Stomach (tissue), 9 donors: ENCODE results near the gene RIMBP2. TPM values are rescaled to one million over a fixed set of nuclear protein-coding genes. Genes with fewer than 3 reads are reported as not detected.

Source experiments
- DNase-seq, 2 donors: peaks; one replicate each; pipeline versions ENCODE4 v3.0.0 to v3.0.0-alpha.2; 2013 to 2019
- H3K27ac ChIP-seq, 5 donors: fragments of 200-600 bp in 4 of 5; sonication (generic) in 4 of 5; one replicate each; pipeline ENCODE4 v1.5.1; 2013 to 2019; ENCODE audit warnings: mild to moderate bottlenecking in 1 of 5, moderate library complexity in 1 of 5
- H3K27me3 ChIP-seq, 3 donors: fragments of 200-600 bp; sonication (generic); one replicate each; pipeline ENCODE4 v1.5.1; 2017 to 2019; ENCODE audit warnings: mixed run types in 1 of 3
- H3K36me3 ChIP-seq, 4 donors: fragments of 200-600 bp; sonication (generic); 1 replicate in 3 of 4; 2 replicates in 1 of 4; pipeline ENCODE4 v1.5.1; 2016 to 2019
- H3K4me1 ChIP-seq, 4 donors: fragments of 200-600 bp; sonication (generic); one replicate each; pipeline ENCODE4 v1.5.1; 2016 to 2019
- H3K4me3 ChIP-seq, 4 donors: fragments of 200-600 bp; sonication (generic) in 3 of 4; one replicate each; pipeline ENCODE4 v1.5.1; 2016 to 2019; ENCODE audit warnings: mild to moderate bottlenecking in 1 of 4
- H3K9me3 ChIP-seq, 4 donors: fragments of 200-600 bp; sonication (generic); one replicate each; pipeline ENCODE4 v1.5.1; 2016 to 2019
- CTCF ChIP-seq, 7 experiments: fragments of 450-650 bp in 4 of 7; fragments of 200-600 bp in 3 of 7; sonication (generic) in 3 of 7; IDR thresholded peaks; one replicate each; pipeline ENCODE4 v1.5.1; 2016 to 2019; ENCODE audit warnings: antibody characterized with exemption in 7 of 7, control low read depth in 2 of 7, mild to moderate bottlenecking in 1 of 7
- EP300 ChIP-seq: sonication (generic); formaldehyde crosslinking; IDR thresholded peaks from one replicate; pipeline ENCODE4 v1.6.1; 2017; ENCODE audit warnings: antibody characterized with exemption
- POLR2A ChIP-seq, 4 donors: fragments of 450-650 bp; IDR thresholded peaks; one replicate each; pipeline ENCODE4 v1.6.1; 2016; ENCODE audit warnings: antibody characterized with exemption in 4 of 4, control low read depth in 2 of 4, mild to moderate bottlenecking in 1 of 4, moderate library complexity in 1 of 4
- POLR2AphosphoS5 ChIP-seq, 3 donors: sonication (generic); formaldehyde crosslinking; IDR thresholded peaks; one replicate each; pipeline ENCODE4 v1.6.1; 2016; ENCODE audit warnings: antibody characterized with exemption in 3 of 3
- WGBS, 5 donors: extraction: QIAGEN DNeasy Blood & Tissue Kit in 3 of 5; methylation state at CpG; one replicate each; pipeline versions ENCODE4 v1.1.5 to v1.1.7; 2013 to 2018; 5-methylcytosine and 5-hydroxymethylcytosine counted together
- intact Hi-C: fragments of 100-400 bp; cut with DNase I; formaldehyde crosslinking; loops from one replicate; pipeline ENCODE4 v1.15.1; 2023; ENCODE audit warnings: low total_unique reads
- polyA plus RNA-seq, 3 donors: library from polyadenylated mRNA; stranded (reverse); fragments of 200-250 nt; gene quantifications; one replicate each; pipeline ENCODE4 v1.2.3, GENCODE V29; 2013
- total RNA-seq, 5 donors: library from RNA; depleted of rRNA; stranded (reverse); fragments of >200 nt; gene quantifications; one replicate each; pipeline versions ENCODE4 v1.1.0 to v1.2.3, GENCODE V29; 2014 to 2016
- donor health status: healthy with polysubstance abuse.
- donor health status: Bipolar disorder and iron deficiency.
- donor health status: healthy.

RIMBP2 gene
- total and polyA plus RNA-seq, 8 donors, result 0.75 to 44.6 (median 5.6) TPM

DNA sequence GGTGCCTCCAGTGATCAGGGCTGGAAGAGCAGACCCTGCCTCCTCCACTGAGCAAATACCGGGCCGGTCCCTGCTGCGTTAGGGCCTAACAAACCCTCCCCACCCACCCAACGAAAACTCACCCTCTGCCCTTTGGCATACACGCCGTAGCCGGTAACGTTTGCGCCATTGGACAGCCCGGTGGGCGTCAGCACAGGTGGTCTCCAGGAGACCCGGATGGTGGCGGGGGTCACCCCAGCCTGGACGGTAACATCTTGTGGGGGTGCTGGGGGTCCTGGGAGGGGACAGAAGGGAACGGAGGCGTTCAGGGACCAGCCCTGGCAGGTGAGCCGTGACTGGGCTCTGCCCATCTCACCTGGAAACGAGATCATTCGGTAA is 277.9 kb downstream of the RIMBP2 start:
- no peak for TF ChIP-seq POLR2A (IDR thresholded peaks at IDR 0.05)
- TF ChIP-seq POLR2AphosphoS5 (IDR thresholded peaks at IDR 0.05), result no peak
- no peak for TF ChIP-seq CTCF (IDR thresholded peaks at IDR 0.05)
- TF ChIP-seq EP300, result no peak
- Histone ChIP-seq H3K27me3 (no peaks in the 10 kb centered on the region), H3K4me3 (no peak overlapping the region), H3K9me3 (peaks cover 0 to 44% (median 34%) of the 10 kb centered on the region in 4 donors), H3K36me3 (peaks cover 0 to 4% (median 0%) of the 10 kb centered on the region in 4 donors), H3K4me1 (no peaks in the 10 kb centered on the region), H3K27ac (no peak overlapping the region)
- DNase-seq, result no peak
- intact Hi-C loops, result no loop called here
- WGBS, 5 donors, result 89 to 97% (median 93%) methylated on average over 12 to 19 of the region's 19 CpGs

DNA sequence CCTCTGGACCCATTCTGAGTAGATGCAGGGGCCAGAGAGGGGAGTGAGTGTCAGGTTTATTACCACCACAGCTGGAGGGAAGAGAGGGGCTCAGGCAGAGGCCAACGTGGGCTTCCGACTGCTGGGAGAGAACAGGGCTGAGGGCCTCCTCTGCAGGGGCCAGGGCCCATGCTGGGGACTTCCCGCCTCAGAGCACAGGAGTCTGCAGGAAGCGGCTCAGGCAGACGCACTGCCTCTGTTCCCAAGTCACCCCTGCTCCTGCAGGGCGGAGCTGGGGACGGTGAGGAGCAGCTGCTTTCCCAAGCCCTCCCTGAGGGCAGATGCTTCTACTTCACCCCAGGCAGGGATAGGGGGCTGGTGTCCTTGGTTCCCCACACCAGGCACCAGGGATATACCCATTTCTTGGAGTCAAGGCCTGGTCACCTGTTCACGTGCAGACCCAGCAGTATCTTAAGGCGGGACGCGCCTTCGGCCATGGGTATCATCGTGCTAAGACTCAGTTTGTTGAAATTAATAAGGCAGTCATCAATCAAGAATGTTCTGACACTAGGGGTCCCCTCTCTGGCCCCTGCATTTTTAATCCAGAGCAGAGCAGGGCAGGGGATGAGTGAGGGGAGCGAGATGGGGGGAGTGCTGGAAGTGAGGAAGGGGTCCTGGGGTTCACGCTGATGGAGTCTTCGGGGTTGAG is 278.4 kb downstream of the RIMBP2 start:
- 90 to 95% (median 92%) methylated on average over 16 of the region's 16 CpGs for WGBS, 5 donors

GRCh38 chr12:130436741-130437501 is 279.2 kb downstream of the RIMBP2 start:
- intact Hi-C loops, result no loop called here
- Histone ChIP-seq H3K4me1 (no peaks in the 10 kb centered on the region), H3K27ac (no peak overlapping the region), H3K9me3 (peaks cover 0 to 52% (median 38%) of the 10 kb centered on the region in 4 donors), H3K36me3 (peaks cover 0 to 2% (median 0%) of the 10 kb centered on the region in 4 donors), H3K27me3 (no peaks in the 10 kb centered on the region), H3K4me3 (no peak overlapping the region)
- no peak for DNase-seq
- no peak for TF ChIP-seq EP300
- no peak for TF ChIP-seq CTCF (IDR thresholded peaks at IDR 0.05)
- no peak for TF ChIP-seq POLR2A (IDR thresholded peaks at IDR 0.05)
- no peak for TF ChIP-seq POLR2AphosphoS5 (IDR thresholded peaks at IDR 0.05)
- WGBS, 5 donors, result 76 to 96% (median 95%) methylated on average over 5 to 47 of the region's 47 CpGs

More for the DNA sequence above, 278.4 kb downstream of the RIMBP2 start:
- no peaks in the 10 kb centered on the region for H3K4me1 ChIP-seq
- intact Hi-C loops, result no loop called here
- no peak overlapping the region for H3K27ac ChIP-seq
- H3K9me3 ChIP-seq, result peaks cover 0 to 49% (median 37%) of the 10 kb centered on the region in 4 donors
- no peak for DNase-seq
- peaks cover 0 to 4% (median 0%) of the 10 kb centered on the region in 4 donors for H3K36me3 ChIP-seq
- TF ChIP-seq POLR2A (IDR thresholded peaks at IDR 0.05), result no peak
- TF ChIP-seq EP300, result no peak
- no peak for TF ChIP-seq CTCF (IDR thresholded peaks at IDR 0.05)
- TF ChIP-seq POLR2AphosphoS5 (IDR thresholded peaks at IDR 0.05), result no peak
- H3K4me3 ChIP-seq, result no peak overlapping the region
- H3K27me3 ChIP-seq, result no peaks in the 10 kb centered on the region

GRCh38 chr12:130435826-130436225 is 280.3 kb downstream of the RIMBP2 start:
- 88 to 96% (median 91%) methylated on average over 15 to 17 of the region's 17 CpGs for WGBS, 5 donors
- peaks cover 0 to 49% (median 34%) of the 10 kb centered on the region in 4 donors for H3K9me3 ChIP-seq
- intact Hi-C loops, result no loop called here
- no peaks in the 10 kb centered on the region for H3K36me3 ChIP-seq
- H3K4me3 ChIP-seq, result no peak overlapping the region
- DNase-seq, result no peak
- no peak overlapping the region for H3K27ac ChIP-seq
- no peaks in the 10 kb centered on the region for H3K4me1 ChIP-seq
- no peak for TF ChIP-seq CTCF (IDR thresholded peaks at IDR 0.05)
- no peak for TF ChIP-seq EP300
- TF ChIP-seq POLR2A (IDR thresholded peaks at IDR 0.05), result no peak
- no peak for TF ChIP-seq POLR2AphosphoS5 (IDR thresholded peaks at IDR 0.05)
- H3K27me3 ChIP-seq, result no peaks in the 10 kb centered on the region
